Measurements from ENCODE around the gene AS3MT.
"Not testable (repeated sequence)": the region's sequence is repeated elsewhere in the genome, so short reads cannot be mapped to it uniquely, and the experiment has no call there.

AS3MT gene

DNA sequence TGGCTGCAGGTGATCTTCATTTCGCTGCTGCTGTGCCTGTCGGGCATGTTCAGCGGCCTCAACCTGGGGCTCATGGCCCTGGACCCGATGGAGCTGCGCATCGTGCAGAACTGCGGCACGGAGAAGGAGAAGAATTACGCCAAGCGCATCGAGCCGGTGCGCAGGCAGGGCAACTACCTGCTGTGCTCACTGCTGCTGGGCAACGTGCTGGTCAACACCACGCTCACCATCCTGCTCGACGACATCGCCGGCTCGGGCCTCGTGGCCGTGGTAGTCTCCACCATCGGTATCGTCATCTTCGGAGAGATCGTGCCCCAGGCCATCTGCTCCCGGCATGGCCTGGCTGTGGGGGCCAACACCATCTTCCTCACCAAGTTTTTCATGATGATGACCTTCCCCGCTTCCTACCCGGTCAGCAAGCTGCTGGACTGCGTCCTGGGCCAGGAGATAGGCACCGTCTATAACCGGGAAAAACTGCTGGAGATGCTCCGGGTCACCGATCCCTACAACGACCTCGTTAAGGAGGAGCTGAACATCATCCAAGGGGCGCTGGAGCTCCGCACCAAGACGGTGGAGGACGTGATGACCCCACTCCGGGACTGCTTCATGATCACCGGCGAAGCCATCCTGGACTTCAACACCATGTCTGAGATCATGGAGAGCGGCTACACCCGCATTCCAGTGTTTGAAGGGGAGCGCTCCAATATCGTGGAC is 50.1 kb downstream of the AS3MT start:
- peak in 18 of 56 donors; percentile 5 to 40 (median 16) for DNase-seq

DNA sequence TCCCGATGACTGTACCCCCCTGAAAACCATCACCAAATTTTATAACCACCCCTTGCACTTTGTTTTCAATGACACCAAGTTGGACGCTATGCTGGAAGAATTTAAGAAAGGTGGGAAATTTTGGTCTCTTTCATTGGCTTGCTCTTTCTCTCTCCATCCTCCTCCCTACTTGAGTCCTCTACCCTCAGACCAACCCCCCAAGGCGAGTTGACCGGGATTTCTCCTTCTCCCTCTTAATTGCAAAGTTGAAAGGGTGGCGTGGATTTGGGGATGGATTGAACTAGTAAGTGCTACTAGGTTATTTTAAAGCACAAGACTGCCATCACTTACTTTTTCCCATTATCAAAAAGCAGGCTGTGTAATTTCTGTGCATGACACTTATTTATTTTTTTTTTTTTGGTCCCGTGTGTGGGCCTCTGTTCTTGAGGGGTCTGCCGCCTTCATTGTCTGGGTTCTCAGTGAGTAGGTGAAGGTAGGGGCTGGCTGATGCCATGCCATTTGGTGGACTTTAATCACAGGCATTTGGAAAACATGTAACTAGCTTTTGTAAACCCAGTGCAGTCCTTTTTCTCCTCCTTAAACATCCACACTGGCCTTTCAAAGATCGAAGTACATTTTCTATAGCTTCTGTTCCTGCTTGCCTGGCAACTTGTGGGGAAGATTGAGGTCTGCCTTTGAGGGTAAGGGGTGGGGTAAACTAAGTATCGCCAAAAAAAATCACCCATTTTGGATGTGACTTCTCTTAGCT is 50.9 kb downstream of the AS3MT start:
- peak in 1 of 56 donors; percentile 1 for DNase-seq

DNA sequence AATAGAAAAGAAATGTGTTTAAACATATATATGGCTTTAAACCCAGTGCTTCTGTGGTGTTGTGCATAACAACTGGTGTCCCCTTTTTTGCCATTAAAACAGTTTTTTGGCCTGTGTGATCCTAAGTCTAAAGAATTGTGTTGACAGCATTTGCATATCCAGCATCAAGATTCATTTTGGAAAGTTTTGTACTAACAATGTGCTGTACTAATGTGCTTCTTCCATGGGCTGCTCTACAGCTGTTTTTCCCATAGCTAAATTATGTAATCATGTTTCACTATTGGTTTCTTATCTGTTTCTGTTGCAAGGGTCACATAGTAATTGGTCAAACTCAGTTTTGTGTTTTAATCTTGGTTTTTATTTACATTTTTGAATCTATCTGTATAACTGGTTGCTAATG is 54.3 kb downstream of the AS3MT start:
- no peak for DNase-seq

DNA sequence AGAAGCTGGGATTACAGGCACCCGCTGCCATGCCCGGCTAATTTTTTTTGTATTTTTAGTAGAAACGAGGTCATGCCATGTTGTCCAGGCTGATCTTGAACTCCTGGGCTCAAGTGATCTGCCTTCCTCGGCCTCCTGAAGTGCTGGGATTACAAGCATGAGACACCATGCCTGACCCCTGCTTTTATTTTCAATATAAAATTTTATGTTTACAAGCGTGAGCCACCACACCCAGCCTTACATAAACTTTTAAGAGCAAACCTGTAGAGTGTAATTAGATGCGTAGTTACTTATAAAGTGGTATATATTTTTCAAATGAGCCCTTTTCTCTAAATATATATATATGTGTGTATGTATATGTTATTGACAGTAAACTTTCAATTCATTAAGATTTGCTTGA is 57.6 kb downstream of the AS3MT start:
- no peak for DNase-seq

DNA sequence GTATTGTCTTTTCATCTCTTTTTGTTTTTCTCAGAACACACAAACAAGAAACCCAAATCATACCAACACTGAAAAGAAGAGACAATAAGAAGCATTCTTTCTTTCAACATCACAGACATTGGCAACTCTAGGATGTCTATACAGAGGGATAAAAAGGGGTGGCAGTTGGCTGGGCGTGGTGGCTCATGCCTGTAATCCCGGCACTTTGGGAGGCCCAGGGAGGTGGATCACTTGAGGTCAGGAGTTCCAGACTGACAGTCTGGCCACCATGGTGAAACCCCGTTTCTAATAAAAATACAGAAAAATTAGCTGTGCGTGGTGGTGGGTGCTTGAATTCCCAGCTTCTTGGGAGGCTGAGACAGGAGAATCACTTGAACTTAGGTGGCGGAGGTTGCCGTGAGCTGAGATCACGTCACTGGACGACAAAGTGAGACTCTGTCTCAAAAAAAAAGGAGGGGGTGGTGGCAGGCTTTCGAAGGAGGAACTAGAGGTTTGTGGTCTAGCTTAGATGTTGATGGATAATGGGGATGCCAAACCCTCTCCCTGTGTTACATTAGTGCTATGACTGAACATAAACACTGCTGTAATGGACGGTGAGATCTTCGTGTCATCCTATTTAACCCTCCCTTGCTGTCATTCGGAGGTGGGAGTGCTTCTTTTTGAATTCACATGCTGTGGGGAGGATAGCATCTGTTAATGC is 58.2 kb downstream of the AS3MT start:
- no peak for DNase-seq

DNA sequence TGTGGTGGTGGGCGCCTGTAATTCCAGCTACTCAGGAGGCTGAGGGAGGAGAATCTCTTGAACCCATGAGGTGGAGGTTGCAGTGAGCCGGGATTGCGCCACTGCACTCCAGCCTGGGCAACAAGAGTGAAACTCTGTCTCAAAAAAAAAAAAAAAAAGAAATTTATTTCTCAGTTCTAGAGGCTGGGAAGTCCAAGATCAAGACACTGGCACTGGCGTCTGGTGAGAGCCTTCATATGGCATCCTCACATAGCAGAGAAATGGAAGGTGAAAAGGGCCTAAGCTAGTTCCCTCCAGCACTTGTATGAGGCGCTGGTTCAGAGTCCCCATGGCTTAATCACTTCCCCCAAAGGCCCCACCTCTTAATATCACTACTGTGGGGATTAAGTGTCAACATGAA is 59.2 kb downstream of the AS3MT start:
- DNase-seq: not testable (repeated sequence)

DNA sequence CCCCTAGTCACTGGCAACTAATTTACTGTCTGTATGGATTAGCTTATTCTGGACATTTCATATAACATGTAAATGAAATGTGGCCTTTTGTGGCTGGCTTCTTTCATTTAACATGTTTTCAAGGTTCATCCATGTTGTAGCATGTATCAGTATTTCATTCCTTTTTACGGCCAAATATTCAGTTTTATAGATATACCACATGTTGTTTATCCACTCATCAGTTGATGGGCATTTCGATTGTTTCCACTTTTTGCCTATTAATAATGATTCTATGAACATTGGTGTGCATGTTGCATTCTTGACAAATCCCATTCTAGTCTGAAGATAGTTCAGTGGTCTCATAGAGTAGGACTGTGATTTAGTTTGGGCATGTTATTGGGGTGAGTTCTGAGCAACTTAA is 61.5 kb downstream of the AS3MT start:
- no peak for DNase-seq

DNA sequence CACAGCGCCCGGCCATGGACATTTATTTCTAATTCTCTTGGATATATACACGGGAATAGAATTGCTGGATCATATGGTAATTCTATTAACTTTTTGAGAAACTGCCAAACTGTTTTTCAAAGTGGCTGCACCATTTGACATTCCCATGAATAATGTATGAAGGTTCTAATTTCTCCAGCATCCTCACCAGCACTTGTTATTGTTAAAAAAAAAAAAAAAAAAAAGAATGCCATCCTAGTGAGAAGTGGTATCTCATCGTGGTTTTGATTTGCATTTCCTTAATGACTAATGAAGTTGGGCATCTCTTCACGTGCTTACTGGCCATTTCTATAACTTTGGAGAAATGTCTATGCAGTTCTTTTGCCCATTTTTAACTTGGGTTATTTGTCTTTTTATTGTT is 62.4 kb downstream of the AS3MT start:
- no peak for DNase-seq

DNA sequence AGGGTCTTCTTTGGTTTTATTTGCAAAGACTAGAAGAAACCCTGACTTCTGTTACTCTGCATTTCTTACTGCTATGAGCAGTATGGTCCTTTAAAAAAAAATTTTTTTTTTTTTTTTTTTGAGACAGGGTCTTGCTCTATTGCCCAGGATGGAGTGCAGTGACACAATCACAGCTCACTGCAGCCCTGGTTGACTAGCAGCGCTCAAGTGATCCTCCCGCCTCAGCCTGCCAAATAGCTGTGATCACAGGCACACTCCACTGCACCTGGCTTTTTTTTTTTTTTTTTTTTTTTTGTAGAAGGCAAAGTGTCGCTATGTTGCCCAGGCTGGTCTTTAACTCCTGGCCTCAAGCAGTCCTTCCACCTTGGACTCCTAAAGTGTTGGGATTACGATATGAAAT is 66.2 kb downstream of the AS3MT start:
- no peak for DNase-seq

DNA sequence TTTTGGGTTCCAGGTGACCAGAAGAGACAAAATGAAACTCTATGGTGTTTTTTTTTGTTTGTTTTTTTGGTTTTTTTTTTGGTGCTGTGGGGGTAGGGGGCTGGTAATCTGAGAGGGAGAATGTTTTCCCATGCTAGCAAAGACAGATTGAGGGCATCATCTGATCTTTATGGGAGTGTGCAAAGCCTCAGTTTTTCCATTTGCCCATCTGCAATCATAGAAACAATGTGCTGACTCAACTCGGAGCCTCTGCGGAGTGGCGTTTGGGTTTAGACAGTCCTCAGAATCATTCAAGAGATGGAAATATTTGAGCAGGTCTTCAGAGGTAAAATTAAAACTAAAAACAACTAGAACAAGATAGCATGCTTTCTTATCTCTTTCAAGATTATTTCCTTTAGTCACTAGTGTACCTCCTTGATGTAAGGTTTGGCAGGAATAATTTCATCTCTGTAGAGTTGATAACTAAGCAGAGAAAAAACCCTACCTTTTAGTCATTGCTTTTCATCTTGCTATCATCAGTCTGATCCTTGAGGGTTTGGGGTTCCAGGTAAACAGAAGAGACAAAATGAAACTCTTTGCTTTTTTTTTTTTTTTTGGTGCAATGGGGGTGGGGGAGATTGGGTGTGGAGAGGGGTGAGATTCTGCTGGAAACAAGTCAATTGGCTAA is 66.8 kb downstream of the AS3MT start:
- DNase-seq: no peak

DNA sequence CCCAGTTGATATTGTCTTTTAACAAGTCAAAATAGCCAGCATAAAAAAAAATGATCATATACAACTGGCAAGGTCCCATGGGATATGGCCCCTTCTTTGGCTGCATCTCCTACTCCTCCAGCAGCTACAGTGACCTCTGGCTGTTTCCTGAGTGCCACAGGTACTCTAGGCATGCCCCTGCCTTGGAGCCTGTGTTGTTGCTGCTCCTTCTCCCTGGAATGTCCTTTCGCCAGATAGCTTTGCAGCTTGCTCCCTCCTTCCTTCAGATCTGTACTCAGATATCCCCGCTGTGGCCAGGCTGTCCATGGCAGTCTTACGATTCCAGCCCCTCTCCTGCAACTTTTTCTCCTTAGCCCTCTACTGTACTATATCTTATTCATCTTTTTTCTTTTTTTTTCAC is 72.1 kb downstream of the AS3MT start:
- no peak for DNase-seq

DNA sequence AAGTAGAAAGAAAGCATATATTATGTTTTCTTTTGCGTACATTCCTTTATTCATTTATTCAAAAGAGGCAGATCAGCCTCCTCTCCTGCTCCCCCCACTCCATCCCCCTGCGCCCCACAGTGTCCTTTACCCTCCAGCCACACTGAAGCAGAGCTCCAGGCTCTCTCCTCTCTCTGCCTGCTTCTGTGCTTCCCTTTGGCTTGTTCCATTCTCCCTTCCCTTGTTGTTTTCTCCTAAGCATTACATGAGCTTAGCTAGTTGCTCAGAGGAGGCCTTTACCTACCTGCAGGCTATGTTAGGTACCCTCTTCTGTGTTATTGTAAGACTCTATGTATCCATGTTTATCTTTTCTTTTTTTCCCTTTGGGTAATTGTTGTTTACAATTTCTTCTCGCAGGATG is 76.2 kb downstream of the AS3MT start:
- no peak for DNase-seq

DNA sequence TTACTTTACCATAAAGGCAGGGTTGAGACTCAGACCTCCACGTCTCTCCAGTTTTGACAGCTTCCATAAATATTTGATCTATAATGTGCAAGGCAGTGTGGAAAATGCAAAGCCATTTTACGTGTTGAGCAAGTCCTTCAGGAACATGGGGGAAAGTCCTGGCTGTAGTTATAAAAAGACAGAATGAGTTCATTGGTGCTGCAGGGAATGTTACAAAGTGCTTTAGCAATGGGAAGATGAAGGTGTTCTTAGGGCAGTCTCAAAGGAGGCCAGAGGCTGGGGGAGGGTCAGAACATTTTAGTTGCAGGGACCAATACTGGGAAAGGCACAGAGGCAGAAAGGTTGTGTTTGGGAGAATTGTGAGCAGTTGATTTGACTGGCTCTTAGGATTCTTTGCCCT is 76.7 kb downstream of the AS3MT start:
- DNase-seq: no peak

DNA sequence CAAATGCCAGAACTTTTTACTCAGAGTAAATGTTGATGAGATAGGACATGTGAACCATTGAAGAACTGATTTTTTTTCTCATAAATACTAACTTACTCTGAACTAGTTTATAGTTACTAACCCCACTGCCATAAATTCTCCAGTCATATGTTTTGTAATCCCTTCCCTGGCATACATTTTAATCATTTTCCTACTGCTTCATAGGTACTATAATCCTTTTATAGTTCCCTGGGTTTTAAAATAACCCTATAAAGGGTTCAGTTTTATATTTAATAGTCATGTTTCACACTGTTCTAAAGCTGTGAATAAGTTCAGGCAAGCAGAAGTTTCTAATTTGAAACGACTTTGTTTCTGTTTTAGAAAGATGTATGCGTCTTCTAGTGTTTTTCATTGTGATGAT is 77.7 kb downstream of the AS3MT start:
- DNase-seq: no peak

DNA sequence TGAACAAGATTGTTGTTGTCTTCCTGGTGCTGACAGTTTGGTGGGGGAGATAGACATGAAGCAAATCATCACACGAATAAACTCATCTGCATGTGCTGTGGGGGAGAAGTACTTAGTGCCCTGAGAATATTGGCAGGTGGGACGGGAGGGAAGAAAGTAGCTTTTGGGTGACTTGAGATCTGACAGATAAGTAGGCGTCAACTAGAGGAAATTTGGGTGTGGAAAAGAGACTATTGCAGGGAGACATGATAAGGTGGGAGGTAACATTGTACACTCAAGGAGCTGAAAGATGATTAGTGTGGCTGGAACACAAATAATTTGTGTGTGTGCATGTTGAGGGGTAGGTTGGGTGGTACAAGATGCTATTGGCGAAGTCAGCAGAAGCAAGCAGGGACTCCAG is 78.9 kb downstream of the AS3MT start:
- no peak for DNase-seq

DNA sequence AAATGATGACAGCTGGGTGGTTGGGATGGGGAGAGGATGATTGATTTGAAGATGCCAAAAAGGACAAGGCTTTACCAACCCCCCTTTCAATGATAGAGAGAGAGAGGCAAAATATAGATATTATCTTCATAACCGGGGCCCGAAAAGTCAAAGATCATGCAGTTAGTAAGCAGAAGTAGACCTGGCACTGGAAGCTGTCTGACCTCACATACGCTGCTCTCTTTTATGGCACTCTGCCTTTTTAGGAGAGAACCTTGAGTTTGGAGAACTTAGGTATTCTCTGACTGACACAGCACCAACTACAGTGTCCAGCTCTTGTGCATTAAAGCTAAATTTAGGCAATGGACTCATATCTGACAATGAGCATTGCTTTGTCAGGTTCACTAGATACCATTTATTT is 79.5 kb downstream of the AS3MT start:
- no peak for DNase-seq

DNA sequence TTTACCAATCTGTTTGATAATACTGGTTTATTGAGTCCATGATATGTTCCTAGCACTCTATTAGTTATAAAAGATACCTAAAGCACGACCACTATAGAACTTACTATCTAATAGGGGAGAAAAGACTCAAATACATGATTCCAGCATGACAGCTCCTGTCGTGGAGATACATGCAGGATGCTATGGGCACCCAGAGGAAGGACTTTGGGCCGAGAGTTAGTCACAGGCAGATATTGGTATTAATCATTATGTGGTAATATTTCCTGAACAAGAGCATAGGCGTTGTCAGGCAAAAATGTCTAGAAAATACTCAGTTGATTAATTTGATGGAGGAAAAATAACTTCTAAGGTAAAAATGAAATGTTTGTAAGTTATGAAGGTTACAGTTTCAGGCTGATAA is 80.6 kb downstream of the AS3MT start:
- DNase-seq: no peak

DNA sequence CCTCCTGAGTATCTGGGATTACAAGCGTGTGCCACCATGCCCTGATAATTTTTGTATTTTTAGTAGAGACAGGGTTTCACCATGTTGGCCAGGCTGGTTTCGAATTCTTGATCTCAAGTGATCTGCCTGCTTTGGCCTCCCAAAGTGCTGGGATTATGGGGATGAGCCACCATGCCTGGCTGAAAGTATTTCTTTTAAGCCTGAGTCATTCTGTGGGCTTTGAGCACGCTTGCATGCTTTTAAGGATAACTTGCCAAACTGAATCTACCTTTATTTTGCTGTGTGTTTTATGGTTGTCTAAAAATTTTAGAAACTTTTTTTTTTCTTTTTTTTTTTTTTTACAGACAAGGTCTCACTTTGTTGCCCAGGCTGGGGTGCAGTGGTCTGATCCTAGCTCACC is 82.0 kb downstream of the AS3MT start:
- DNase-seq: no peak

Data from amygdala (tissue), 56 donors.